ENCODE data around the gene PTPN5.

The PTPN5 gene

DNA sequence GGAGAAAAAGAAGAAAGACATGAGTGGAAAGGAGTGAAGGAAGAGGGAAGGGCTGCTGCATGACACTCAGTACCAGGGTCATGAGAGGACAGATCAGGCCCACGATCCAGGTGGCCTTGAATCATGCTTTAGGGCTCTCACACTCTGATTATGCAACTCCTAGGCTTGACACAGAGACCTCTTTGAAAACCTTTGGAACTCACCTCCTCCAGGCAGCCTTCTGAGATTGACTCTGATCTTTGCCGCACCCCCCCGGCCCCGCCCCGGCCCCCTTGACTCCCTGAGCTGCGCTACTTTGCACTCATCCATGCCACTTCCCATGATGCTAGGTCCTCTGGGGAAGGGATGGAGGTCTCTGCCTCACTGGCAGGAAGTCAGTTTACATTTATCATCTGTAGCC is 10.7 kb downstream of the PTPN5 start:
- Mint-ChIP-seq H3K4me3 (no peak overlapping the region), H3K27me3 (peaks cover 11% of the 10 kb centered on the region), H3K36me3 (no peaks in the 10 kb centered on the region), H3K9me3 (no peaks in the 10 kb centered on the region), H3K4me1 (no peaks in the 10 kb centered on the region), H3K27ac (no peak overlapping the region)
- no peak for ATAC-seq (ENCODE audit: low read depth)
- no peak for DNase-seq (ENCODE audit: low spot score in 2 of 2)

GRCh38 chr11:18780329-18780728 is 11.3 kb downstream of the PTPN5 start:
- ATAC-seq (ENCODE audit: low read depth): no peak
- DNase-seq (ENCODE audit: low spot score in 2 of 2): no peak
- no peaks in the 10 kb centered on the region for H3K4me1 Mint-ChIP-seq
- H3K9me3 Mint-ChIP-seq: no peaks in the 10 kb centered on the region
- H3K36me3 Mint-ChIP-seq: no peaks in the 10 kb centered on the region
- peaks cover 11% of the 10 kb centered on the region for H3K27me3 Mint-ChIP-seq
- H3K4me3 Mint-ChIP-seq: no peak overlapping the region
- no peak overlapping the region for H3K27ac Mint-ChIP-seq

GRCh38 chr11:18778468-18778867 is 13.1 kb downstream of the PTPN5 start:
- H3K9me3 Mint-ChIP-seq: no peaks in the 10 kb centered on the region
- H3K4me3 Mint-ChIP-seq: no peak overlapping the region
- ATAC-seq (ENCODE audit: low read depth) (no peak), DNase-seq (ENCODE audit: low spot score in 2 of 2) (no peak)
- H3K4me1 Mint-ChIP-seq: no peaks in the 10 kb centered on the region
- no peak overlapping the region for H3K27ac Mint-ChIP-seq
- H3K27me3 Mint-ChIP-seq: peaks cover 10% of the 10 kb centered on the region
- H3K36me3 Mint-ChIP-seq: no peaks in the 10 kb centered on the region

DNA sequence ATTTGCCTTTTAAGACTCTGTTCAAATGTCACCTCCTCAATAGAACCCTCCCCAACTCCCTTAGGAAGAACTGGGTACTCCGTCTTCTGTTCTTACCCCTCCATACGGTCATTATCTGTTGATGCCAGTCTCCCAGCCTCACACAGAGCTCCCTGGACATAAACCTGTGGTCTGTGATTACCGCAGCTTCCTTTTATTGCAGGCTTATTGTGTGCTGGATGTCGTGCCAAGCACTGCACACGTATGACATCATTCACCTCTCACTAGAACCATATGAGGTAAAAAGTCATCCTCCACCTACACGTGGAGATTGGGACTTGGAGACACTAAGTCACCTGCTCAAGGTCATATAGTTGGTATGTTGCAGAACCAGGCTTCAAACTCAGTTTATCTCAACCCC is 15.3 kb downstream of the PTPN5 start:
- no peak for ATAC-seq (ENCODE audit: low read depth)
- no peaks in the 10 kb centered on the region for H3K9me3 Mint-ChIP-seq
- peaks cover 11% of the 10 kb centered on the region for H3K27me3 Mint-ChIP-seq
- H3K27ac Mint-ChIP-seq: no peak overlapping the region
- no peaks in the 10 kb centered on the region for H3K4me1 Mint-ChIP-seq
- DNase-seq (ENCODE audit: low spot score in 2 of 2): no peak
- H3K36me3 Mint-ChIP-seq: no peaks in the 10 kb centered on the region
- H3K4me3 Mint-ChIP-seq: no peak overlapping the region

DNA sequence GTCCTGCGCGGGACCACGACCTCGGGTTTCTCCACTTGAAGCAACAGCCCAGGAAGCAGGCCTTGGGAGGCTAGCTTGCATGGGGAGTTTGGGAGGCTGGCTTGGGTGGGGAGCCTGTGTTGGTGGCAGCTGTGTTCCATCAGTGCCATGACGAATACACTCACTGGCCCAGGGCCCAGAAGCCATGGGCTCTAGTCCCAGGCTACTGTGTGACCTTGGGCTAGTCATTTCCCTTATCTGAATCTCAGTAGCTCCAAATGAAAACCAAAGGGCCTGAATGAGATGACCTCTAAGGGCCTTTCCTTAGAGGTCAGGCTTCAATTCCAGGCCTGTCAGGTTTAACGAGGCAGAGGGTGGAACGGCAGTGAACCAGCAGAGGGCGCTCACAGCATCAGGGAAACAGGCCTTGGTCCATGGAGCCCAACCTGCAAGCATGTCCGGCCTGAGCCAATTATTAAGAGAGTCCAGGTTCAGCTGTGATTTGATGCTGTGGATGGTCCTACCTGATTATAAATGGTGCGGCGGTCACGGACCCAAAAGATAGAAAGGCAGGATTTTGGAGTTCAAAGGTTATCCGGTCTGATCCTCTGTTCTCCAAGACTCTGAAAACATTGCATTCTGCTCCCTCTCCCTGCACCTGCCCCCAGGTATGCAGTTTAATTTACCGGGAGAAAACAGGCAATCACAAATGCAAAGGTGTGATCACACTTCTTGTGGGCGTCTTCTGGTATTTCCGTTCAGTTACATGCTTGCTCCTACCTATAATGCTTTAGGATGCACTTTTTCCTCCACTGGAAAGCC is 15.9 kb downstream of the PTPN5 start:
- ATAC-seq (ENCODE audit: low read depth): peak; percentile 35
- Mint-ChIP-seq H3K4me1 (no peaks in the 10 kb centered on the region), H3K9me3 (no peaks in the 10 kb centered on the region), H3K27me3 (peaks cover 11% of the 10 kb centered on the region), H3K4me3 (no peak overlapping the region), H3K36me3 (no peaks in the 10 kb centered on the region), H3K27ac (no peak overlapping the region)
- peak in 1 of 2 donors; percentile 18 for DNase-seq (ENCODE audit: low spot score in 2 of 2)

GRCh38 chr11:18774801-18775200 is 16.8 kb downstream of the PTPN5 start:
- no peak for ATAC-seq (ENCODE audit: low read depth)
- peaks cover 13% of the 10 kb centered on the region for H3K27me3 Mint-ChIP-seq
- no peaks in the 10 kb centered on the region for H3K4me1 Mint-ChIP-seq
- H3K27ac Mint-ChIP-seq: no peak overlapping the region
- no peaks in the 10 kb centered on the region for H3K36me3 Mint-ChIP-seq
- H3K9me3 Mint-ChIP-seq: peaks cover 3% of the 10 kb centered on the region
- no peak for DNase-seq (ENCODE audit: low spot score in 2 of 2)
- H3K4me3 Mint-ChIP-seq: no peak overlapping the region

DNA sequence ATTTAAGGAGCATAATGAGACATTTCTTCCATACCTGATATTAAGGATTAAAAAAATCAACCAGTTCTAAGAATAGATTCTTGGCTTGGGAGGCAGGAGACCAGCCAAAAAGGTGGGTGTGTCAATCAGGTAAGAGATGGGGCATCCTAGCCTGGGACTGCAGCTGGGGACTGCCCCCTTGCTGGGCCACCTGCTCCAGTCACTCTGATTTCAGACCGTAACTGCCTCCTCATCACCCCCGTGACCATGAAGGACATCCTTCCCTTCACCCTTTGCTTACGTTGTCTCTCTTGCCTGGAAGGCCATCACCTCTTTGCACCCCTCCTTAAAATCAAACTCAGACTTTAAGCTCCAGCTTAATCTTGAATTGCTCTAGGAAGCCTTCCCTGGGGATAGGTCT is 17.9 kb downstream of the PTPN5 start:
- ATAC-seq (ENCODE audit: low read depth): no peak
- peaks cover 3% of the 10 kb centered on the region for H3K9me3 Mint-ChIP-seq

DNA sequence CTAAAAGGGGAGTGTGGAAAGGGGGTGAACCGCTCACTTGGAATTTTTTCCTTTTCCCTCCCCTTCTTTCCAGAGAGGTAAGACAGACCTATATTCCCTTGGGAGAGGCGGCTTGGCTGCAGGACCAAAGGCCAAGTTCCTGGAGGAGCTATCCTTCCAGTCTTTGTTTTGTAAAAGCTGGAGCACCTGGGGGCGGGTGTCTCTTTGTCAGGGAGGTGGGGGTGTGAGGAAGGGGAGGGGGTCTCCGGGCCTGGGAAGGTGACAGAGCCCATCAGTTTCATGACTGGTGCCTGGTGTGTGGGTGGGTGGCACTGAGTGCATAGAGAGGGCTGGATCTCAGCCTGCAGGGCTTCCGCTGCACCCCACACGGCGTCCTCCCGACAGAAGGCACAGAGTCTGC is 18.5 kb downstream of the PTPN5 start:
- H3K36me3 Mint-ChIP-seq: no peaks in the 10 kb centered on the region
- H3K27me3 Mint-ChIP-seq: peaks cover 13% of the 10 kb centered on the region
- no peak for ATAC-seq (ENCODE audit: low read depth)
- peaks cover 3% of the 10 kb centered on the region for H3K9me3 Mint-ChIP-seq
- DNase-seq (ENCODE audit: low spot score in 2 of 2): no peak
- H3K4me3 Mint-ChIP-seq: no peak overlapping the region
- H3K4me1 Mint-ChIP-seq: no peaks in the 10 kb centered on the region
- H3K27ac Mint-ChIP-seq: no peak overlapping the region

More for the DNA sequence above, 17.9 kb downstream of the PTPN5 start:
- Mint-ChIP-seq H3K36me3 (no peaks in the 10 kb centered on the region), H3K27me3 (peaks cover 13% of the 10 kb centered on the region), H3K4me3 (no peak overlapping the region), H3K4me1 (no peaks in the 10 kb centered on the region), H3K27ac (no peak overlapping the region)
- no peak for DNase-seq (ENCODE audit: low spot score in 2 of 2)

DNA sequence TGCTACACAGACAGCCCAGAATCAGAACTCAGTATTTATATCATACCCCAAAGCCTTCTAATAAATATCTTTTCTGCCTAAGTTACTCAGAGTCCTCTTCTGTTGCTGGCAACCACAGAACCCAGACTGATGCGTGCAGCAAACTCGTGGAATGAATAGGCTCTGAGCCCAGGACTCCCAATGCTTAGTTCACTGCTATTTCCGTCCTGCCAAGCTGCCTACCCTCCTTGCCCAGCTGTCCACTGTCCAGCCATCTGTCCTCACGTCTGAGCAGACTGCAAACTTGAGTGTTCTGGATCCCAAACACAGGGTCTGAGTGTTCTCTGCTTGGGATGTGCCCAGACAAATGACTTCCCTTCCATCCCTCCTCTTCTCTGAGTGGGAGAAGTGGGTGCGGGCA is 19.4 kb downstream of the PTPN5 start:
- Mint-ChIP-seq H3K4me1 (no peaks in the 10 kb centered on the region), H3K4me3 (no peak overlapping the region), H3K27ac (no peak overlapping the region), H3K36me3 (no peaks in the 10 kb centered on the region), H3K27me3 (peaks cover 13% of the 10 kb centered on the region), H3K9me3 (peaks cover 3% of the 10 kb centered on the region)
- ATAC-seq (ENCODE audit: low read depth) (no peak), DNase-seq (ENCODE audit: low spot score in 2 of 2) (no peak)

DNA sequence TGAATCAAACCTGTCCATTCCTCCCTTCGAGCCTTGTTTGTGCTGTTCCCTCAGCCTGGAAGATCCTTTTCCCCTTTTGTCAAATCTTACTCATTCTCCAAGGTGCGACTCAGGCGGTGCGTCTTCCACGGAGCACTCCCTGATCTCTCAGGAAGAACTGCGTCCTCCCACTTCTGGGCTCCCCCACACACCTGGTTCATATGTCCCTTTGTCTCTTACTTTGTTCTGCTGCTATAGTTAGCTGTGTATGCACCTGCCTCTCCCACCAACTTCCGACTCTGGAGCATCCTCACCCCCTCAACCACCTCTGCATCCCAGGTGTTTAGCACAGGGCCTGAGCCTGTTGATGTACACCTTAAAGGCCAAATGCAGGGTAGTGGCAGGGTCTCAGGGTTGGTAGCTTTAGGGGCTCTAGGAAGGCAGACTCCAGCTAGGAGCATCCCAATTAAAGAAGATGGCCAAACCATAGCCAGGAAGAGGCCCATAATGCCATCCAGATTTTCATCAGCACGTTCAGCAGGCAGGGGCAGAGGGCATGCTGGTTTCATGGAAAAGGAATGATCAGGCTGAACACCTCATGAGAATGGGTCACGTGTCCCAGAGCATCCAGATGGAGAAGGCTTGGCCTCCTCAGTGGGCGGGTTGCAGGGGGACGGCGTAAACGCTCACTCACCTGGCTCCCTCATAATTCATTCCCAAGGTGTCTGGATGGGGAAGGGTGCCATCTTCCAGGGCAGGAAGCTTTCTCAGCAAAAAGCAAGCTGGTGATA is 20.1 kb downstream of the PTPN5 start:
- no peaks in the 10 kb centered on the region for H3K36me3 Mint-ChIP-seq
- ATAC-seq (ENCODE audit: low read depth): no peak
- H3K4me1 Mint-ChIP-seq: no peaks in the 10 kb centered on the region
- H3K27me3 Mint-ChIP-seq: peaks cover 13% of the 10 kb centered on the region
- H3K9me3 Mint-ChIP-seq: peaks cover 3% of the 10 kb centered on the region
- no peak for DNase-seq (ENCODE audit: low spot score in 2 of 2)
- H3K27ac Mint-ChIP-seq: no peak overlapping the region
- no peak overlapping the region for H3K4me3 Mint-ChIP-seq

- no peak overlapping the region for H3K27ac Mint-ChIP-seq
Measured at GRCh38 chr11:18770479-18771125, 21.0 kb downstream of the PTPN5 start.

GRCh38 chr11:18769802-18770456 is 21.7 kb downstream of the PTPN5 start:
- ATAC-seq (ENCODE audit: low read depth) (no peak), DNase-seq (ENCODE audit: low spot score in 2 of 2) (no peak)
- no peaks in the 10 kb centered on the region for H3K36me3 Mint-ChIP-seq
- H3K27ac Mint-ChIP-seq: no peak overlapping the region
- H3K4me3 Mint-ChIP-seq: no peak overlapping the region
- no peaks in the 10 kb centered on the region for H3K4me1 Mint-ChIP-seq
- H3K9me3 Mint-ChIP-seq: peaks cover 3% of the 10 kb centered on the region
- H3K27me3 Mint-ChIP-seq: peaks cover 15% of the 10 kb centered on the region

More at GRCh38 chr11:18770479-18771125, 21.0 kb downstream of the PTPN5 start:
- H3K4me3 Mint-ChIP-seq: no peak overlapping the region
- H3K4me1 Mint-ChIP-seq: no peaks in the 10 kb centered on the region
- ATAC-seq (ENCODE audit: low read depth) (no peak), DNase-seq (ENCODE audit: low spot score in 2 of 2) (no peak)
- H3K27me3 Mint-ChIP-seq: peaks cover 13% of the 10 kb centered on the region
- H3K9me3 Mint-ChIP-seq: peaks cover 3% of the 10 kb centered on the region
- no peaks in the 10 kb centered on the region for H3K36me3 Mint-ChIP-seq

GRCh38 chr11:18768978-18769377 is 22.6 kb downstream of the PTPN5 start:
- DNase-seq (ENCODE audit: low spot score in 2 of 2) (no peak), ATAC-seq (ENCODE audit: low read depth) (no peak)
- Mint-ChIP-seq H3K27me3 (peaks cover 15% of the 10 kb centered on the region), H3K4me3 (no peak overlapping the region), H3K4me1 (peaks cover 2% of the 10 kb centered on the region), H3K9me3 (peaks cover 3% of the 10 kb centered on the region), H3K27ac (no peak overlapping the region), H3K36me3 (no peaks in the 10 kb centered on the region)

- H3K4me3 Mint-ChIP-seq: no peak overlapping the region
- H3K27me3 Mint-ChIP-seq: peaks cover 13% of the 10 kb centered on the region
- no peaks in the 10 kb centered on the region for H3K36me3 Mint-ChIP-seq
- H3K4me1 Mint-ChIP-seq: peaks cover 4% of the 10 kb centered on the region
- DNase-seq (ENCODE audit: low spot score in 2 of 2) (no peak), ATAC-seq (ENCODE audit: low read depth) (no peak)
- no peak overlapping the region for H3K27ac Mint-ChIP-seq
- H3K9me3 Mint-ChIP-seq: peaks cover 3% of the 10 kb centered on the region
Measured at GRCh38 chr11:18768472-18768901, 23.1 kb downstream of the PTPN5 start.
